Fibroblast of skin of back (primary cell): ENCODE data around the gene RELN. TPM values are rescaled to one million over a fixed set of nuclear protein-coding genes. Genes with fewer than 3 reads are reported as not detected.
"Not testable (repeated sequence)": the region's sequence is repeated elsewhere in the genome, so short reads cannot be mapped to it uniquely, and the experiment has no call there.

Experiments
- DNase-seq: peaks from one replicate; pipeline ENCODE4 v3.0.0-alpha.2; 2013
- polyA plus RNA-seq, 2 experiments: library from polyadenylated mRNA; unstranded; fragments of 120-200 nt; gene quantifications; one replicate each; pipeline ENCODE4 v1.2.1, GENCODE V29; 2013; ENCODE audit not compliant: insufficient read length in 2 of 2

RELN gene
- polyA plus RNA-seq (2013, experiment 1 of 2; ENCODE audit: insufficient read length) = 0.81 TPM
- 0.43 TPM for polyA plus RNA-seq (2013, experiment 2 of 2; ENCODE audit: insufficient read length)

GRCh38 chr7:103989200-103989784, at the start of gene RELN:
Gene RELN, minus strand, starts transcription at chr7:103989658. Its CDS starts 302 bp downstream, at chr7:103989356.
- DNase-seq = peak; percentile 48

- DNase-seq = no peak
Observed at GRCh38 chr7:104038136-104038535, 48.7 kb upstream of the RELN start.

- DNase-seq = not testable (repeated sequence)
Observed at GRCh38 chr7:104036889-104037288, 47.4 kb upstream of the RELN start.

- DNase-seq = no peak
Observed at GRCh38 chr7:104035351-104035750, 45.9 kb upstream of the RELN start.

GRCh38 chr7:104034679-104035078, 45.2 kb upstream of the RELN start:
- no peak for DNase-seq

- no peak for DNase-seq
Observed at GRCh38 chr7:104033837-104034236, 44.4 kb upstream of the RELN start.

GRCh38 chr7:104032486-104032885, 43.0 kb upstream of the RELN start:
- no peak for DNase-seq

- no peak for DNase-seq
Observed at GRCh38 chr7:104029765-104030164, 40.3 kb upstream of the RELN start.

GRCh38 chr7:104024632-104025031, 35.2 kb upstream of the RELN start:
- DNase-seq = no peak

GRCh38 chr7:104023100-104023499, 33.6 kb upstream of the RELN start:
- DNase-seq = no peak

- DNase-seq = no peak
Observed at GRCh38 chr7:104018425-104018824, 29.0 kb upstream of the RELN start.

GRCh38 chr7:104017001-104017400, 27.5 kb upstream of the RELN start:
- DNase-seq = no peak

- DNase-seq = no peak
Observed at GRCh38 chr7:104012835-104013234, 23.4 kb upstream of the RELN start.

- DNase-seq = no peak
Observed at GRCh38 chr7:104011829-104012228, 22.4 kb upstream of the RELN start.

- no peak for DNase-seq
Observed at GRCh38 chr7:104010052-104010909, 20.8 kb upstream of the RELN start.

GRCh38 chr7:104008107-104008506, 18.6 kb upstream of the RELN start:
- DNase-seq = no peak

- no peak for DNase-seq
Observed at GRCh38 chr7:104007614-104008013, 18.2 kb upstream of the RELN start.

- peak; percentile 34 for DNase-seq
Observed at GRCh38 chr7:104005197-104005596, 15.7 kb upstream of the RELN start.

GRCh38 chr7:103996639-103997038, 7.2 kb upstream of the RELN start:
- DNase-seq = no peak

GRCh38 chr7:103996017-103996551, 6.6 kb upstream of the RELN start:
- DNase-seq = no peak

- no peak for DNase-seq
Observed at GRCh38 chr7:103995554-103995953, 6.1 kb upstream of the RELN start.

GRCh38 chr7:103993551-103993950, 4.1 kb upstream of the RELN start:
- peak; percentile 11 for DNase-seq

- DNase-seq = no peak
Observed at GRCh38 chr7:103991406-103991805, 1.9 kb upstream of the RELN start.

- DNase-seq = no peak
Observed at GRCh38 chr7:103990991-103991390, 1.5 kb upstream of the RELN start.
